GM23338 (cell line): ENCODE results near the gene CFAP97. TPM values are rescaled to one million over a fixed set of nuclear protein-coding genes. Genes with fewer than 3 reads are reported as not detected.
A peak's percentile ranks its signal among the peaks of the same experiment; 100 is the strongest.

Experiments
- ATAC-seq: fragments of 200-7000 bp; cut with Tn5 transposase; 3 replicates; pipeline ENCODE4 v1.9.1; 2020
- DNase-seq: peaks from one replicate; pipeline ENCODE4 v3.0.0-alpha.2; 2015; ENCODE audit warnings: low spot score
- H2AFZ ChIP-seq: fragments of 200-600 bp; sonication (generic); 2 replicates; pipeline ENCODE4 v1.8.0; 2016; ENCODE audit warnings: antibody characterized with exemption, mild to moderate bottlenecking, moderate library complexity
- H3F3A ChIP-seq: fragments of 200-600 bp; sonication (generic); replicated peaks from 2 replicates; pipeline ENCODE4 v1.8.0; 2017; ENCODE audit warnings: antibody characterized with exemption, mixed run types, low read depth
- H3K27ac ChIP-seq: fragments of 200-600 bp; sonication (generic); 2 replicates; pipeline ENCODE4 v1.6.1; 2016; ENCODE audit warnings: low read depth
- H3K27me3 ChIP-seq: fragments of 200-600 bp; sonication (generic); 2 replicates; pipeline ENCODE4 v1.8.0; 2016; ENCODE audit warnings: mild to moderate bottlenecking, mixed run types, moderate library complexity; ENCODE audit not compliant: insufficient read depth
- H3K36me3 ChIP-seq: fragments of 200-600 bp; sonication (generic); 2 replicates; pipeline ENCODE4 v1.8.0; 2016; ENCODE audit warnings: mild to moderate bottlenecking; ENCODE audit not compliant: insufficient read depth
- H3K4me1 ChIP-seq: fragments of 200-600 bp; sonication (generic); 2 replicates; pipeline ENCODE4 v1.8.0; 2016; ENCODE audit warnings: mild to moderate bottlenecking, moderate library complexity; ENCODE audit not compliant: insufficient read depth
- H3K4me2 ChIP-seq: fragments of 200-600 bp; sonication (generic); 2 replicates; pipeline ENCODE4 v1.7.1; 2017; ENCODE audit warnings: mixed run types
- H3K4me3 ChIP-seq: fragments of 200-600 bp; sonication (generic); 2 replicates; pipeline ENCODE4 v1.6.1; 2016; ENCODE audit warnings: mixed run types
- H3K79me2 ChIP-seq: fragments of 200-600 bp; sonication (generic); replicated peaks from 2 replicates; pipeline ENCODE4 v1.8.0; 2017; ENCODE audit warnings: mild to moderate bottlenecking; ENCODE audit not compliant: insufficient read depth
- H3K9me2 ChIP-seq: fragments of 200-600 bp; sonication (generic); 2 replicates; pipeline ENCODE4 v1.8.0; 2017; ENCODE audit not compliant: insufficient read depth
- H4K20me1 ChIP-seq: fragments of 200-600 bp; sonication (generic); replicated peaks from 2 replicates; pipeline ENCODE4 v1.8.0; 2017; ENCODE audit warnings: mild to moderate bottlenecking; ENCODE audit not compliant: insufficient read depth
- H3K27ac Mint-ChIP-seq: 2 replicates; pipeline ENCODE4 v1.8.0; 2020; ENCODE audit warnings: inconsistent platforms, mild to moderate bottlenecking, moderate library complexity, mixed read lengths
- H3K27me3 Mint-ChIP-seq: 3 replicates; pipeline ENCODE4 v1.8.0; 2022; ENCODE audit warnings: low read depth, mild to moderate bottlenecking, moderate library complexity, mixed read lengths, inconsistent platforms; ENCODE audit not compliant: insufficient read depth, poor library complexity
- H3K36me3 Mint-ChIP-seq: 3 replicates; pipeline ENCODE4 v1.8.0; 2021; ENCODE audit warnings: low read depth, mild to moderate bottlenecking, inconsistent platforms, moderate library complexity, mixed read lengths
- H3K4me1 Mint-ChIP-seq: 3 replicates; pipeline ENCODE4 v1.8.0; 2020; ENCODE audit warnings: mild to moderate bottlenecking, inconsistent platforms, mixed read lengths
- H3K4me3 Mint-ChIP-seq: 3 replicates; pipeline ENCODE4 v1.8.0; 2021; ENCODE audit warnings: moderate library complexity, mild to moderate bottlenecking, inconsistent platforms, mixed read lengths
- H3K9me3 Mint-ChIP-seq: 3 replicates; pipeline ENCODE4 v1.8.0; 2020; ENCODE audit warnings: moderate library complexity, mild to moderate bottlenecking, inconsistent platforms, mixed read lengths
- CREB1 ChIP-seq: fragments of 250-450 bp; sonication (Bioruptor Pico); IDR thresholded peaks from 2 replicates; pipeline ENCODE4 v1.5.0; 2020; ENCODE audit warnings: low read depth, mild to moderate bottlenecking, moderate library complexity
- EZH2 ChIP-seq: fragments of 200-600 bp; sonication (generic); IDR thresholded peaks from one replicate; pipeline ENCODE4 v1.8.0; 2017; ENCODE audit warnings: antibody characterized with exemption, mild to moderate bottlenecking, low read depth; ENCODE audit not compliant: unreplicated experiment
- EZH2phosphoT487 ChIP-seq: fragments of 200-600 bp; sonication (generic); IDR thresholded peaks from one replicate; pipeline ENCODE4 v1.8.1; 2018; ENCODE audit warnings: antibody characterized with exemption; ENCODE audit not compliant: unreplicated experiment
- JUNB ChIP-seq: IDR thresholded peaks from one replicate; pipeline ENCODE4 v1.6.1; 2016; ENCODE audit warnings: antibody characterized with exemption; ENCODE audit not compliant: unreplicated experiment
- NANOG ChIP-seq: IDR thresholded peaks from 2 replicates; pipeline ENCODE4 v1.6.1; 2016; ENCODE audit warnings: antibody characterized with exemption, borderline replicate concordance
- POLR2AphosphoS5 ChIP-seq: IDR thresholded peaks from 2 replicates; pipeline ENCODE4 v1.6.1; 2016; ENCODE audit warnings: antibody characterized with exemption, low read depth
- STAT1 ChIP-seq: IDR thresholded peaks from one replicate; pipeline ENCODE4 v1.6.1; 2016; ENCODE audit warnings: antibody characterized with exemption; ENCODE audit not compliant: unreplicated experiment
- ZNF331 ChIP-seq: fragments of 250-450 bp; sonication (Bioruptor Pico); IDR thresholded peaks from 2 replicates; pipeline ENCODE4 v1.5.0; 2020; ENCODE audit warnings: low read depth, mild to moderate bottlenecking, moderate library complexity
- long read RNA-seq: library from polyadenylated mRNA; unstranded; transcript quantifications from one replicate; pipeline ENCODE4 v2.0.0, GENCODE V29; 2020; ENCODE audit not compliant: unreplicated experiment
- polyA plus RNA-seq: library from polyadenylated mRNA; unstranded; fragments of >200 nt; fragmentation: Nextera tagmentation; extraction: Ambion mirVana; gene quantifications from 2 replicates; pipeline ENCODE4 v1.2.1, GENCODE V29; 2016
- total RNA-seq: library from RNA; depleted of rRNA; stranded (reverse); fragments of >200 nt; shearing (Covaris generic); gene quantifications from 2 replicates; pipeline ENCODE4 v1.2.3, GENCODE V29; 2014; rRNA removed
- TF ChIP-seq, protein P1 (sequence below): IDR thresholded peaks from 2 replicates; pipeline ENCODE4 v1.6.1; 2016; ENCODE audit warnings: antibody characterized with exemption
- TF ChIP-seq, protein P2 (sequence below), 2 experiments: fragments of 200-600 bp in 1 of 2; sonication (generic) in 1 of 2; conservative IDR thresholded peaks; 2 replicates each; pipeline versions ENCODE4 v1.5.1 to v1.6.1; 2016 to 2017; ENCODE audit warnings: antibody characterized with exemption in 2 of 2, low read depth in 2 of 2, mild to moderate bottlenecking in 2 of 2, moderate library complexity in 1 of 2
- TF ChIP-seq, protein P3 (sequence below): IDR thresholded peaks from one replicate; pipeline ENCODE4 v1.6.1; 2018; ENCODE audit warnings: antibody characterized with exemption; ENCODE audit not compliant: unreplicated experiment

The CFAP97 gene
- total RNA-seq (37.7 and 38.4 TPM in 2 replicates), polyA plus RNA-seq (59.2 and 73.3 TPM in 2 replicates)
- long read RNA-seq, full-length matches to known transcripts: 1 of 15 reads
- long read RNA-seq, partial matches to known transcripts: 13 of 15 reads
- long read RNA-seq, other reads (novel, unspliced or antisense): 1 of 15 reads

DNA sequence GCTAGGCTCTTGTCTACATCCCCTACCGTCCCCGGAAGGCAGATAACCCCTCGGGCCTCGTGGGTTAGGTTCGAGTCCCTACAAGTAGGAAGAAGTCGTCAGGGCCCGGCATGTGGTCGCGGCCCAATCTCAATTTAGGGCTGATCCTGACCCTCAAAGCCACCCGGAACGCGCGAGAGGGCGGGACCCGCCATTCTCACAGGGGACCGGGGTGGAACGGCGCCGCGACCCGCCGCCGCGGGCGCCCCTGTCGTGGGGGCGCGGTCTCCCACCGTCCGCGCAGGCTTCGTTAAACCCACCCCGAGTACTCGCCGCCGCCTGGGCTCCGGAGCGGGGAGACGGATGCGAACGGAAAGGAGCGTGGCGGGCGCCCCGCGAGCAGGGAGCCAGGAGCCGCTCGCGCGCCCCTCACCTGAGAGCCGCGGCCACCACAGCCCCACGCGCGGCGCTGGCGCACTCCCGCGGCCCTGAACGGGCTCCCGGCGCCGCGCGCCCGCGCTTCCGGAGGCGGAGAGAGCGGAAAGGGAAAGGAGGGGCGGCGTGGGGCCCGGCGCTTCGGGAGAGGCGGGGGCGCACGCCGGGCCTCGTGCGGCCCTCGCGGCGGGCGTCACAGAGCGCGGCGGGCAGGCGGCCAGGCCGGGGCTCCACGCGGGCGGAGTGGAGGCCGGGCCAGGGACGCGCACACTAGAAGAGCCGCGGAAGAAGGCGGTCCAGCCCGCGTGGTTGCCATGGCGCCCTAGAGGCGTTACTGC lies at the start of gene CFAP97:
CFAP97 (minus strand) TSS at position 515 of the 752 bp plus-strand sequence. CDS start 12,804 bp downstream, outside the sequence.
- Histone ChIP-seq H3K4me3 (peak within 1 kb of the TSS; percentile 74), H4K20me1 (no peaks in the 10 kb centered on the region), H2AFZ (peak within 1 kb of the TSS; percentile 72; the same call in 1 of the 2 replicates), H3K4me1 (peaks cover 21% of the 10 kb centered on the region; the same call in 1 of the 2 replicates), H3K27me3 (peaks cover 25% of the 10 kb centered on the region), H3K27ac (0 out of 2 replicates have a peak within 1 kb of the TSS, but pooled peaks have one; percentile 82), H3K79me2 (peaks cover 24% of the 10 kb centered on the region; the same call in 1 of the 2 replicates), H3K9me2 (no peaks in the 10 kb centered on the region), H3F3A (peaks cover 9% of the 10 kb centered on the region), H3K36me3 (no peaks in the 10 kb centered on the region), H3K4me2 (peak within 1 kb of the TSS; percentile 82)
- Mint-ChIP-seq H3K36me3 (no peaks in the 10 kb centered on the region; the same call in 1 of the 3 replicates), H3K27me3 (peaks cover 21% of the 10 kb centered on the region), H3K4me1 (peaks cover 32% of the 10 kb centered on the region), H3K27ac (peak within 1 kb of the TSS; percentile 90), H3K9me3 (no peaks in the 10 kb centered on the region), H3K4me3 (peak within 1 kb of the TSS; percentile 89)
- DNase-seq (peak; percentile 80), ATAC-seq (peak; percentile 72)
- TF ChIP-seq, protein P1, sequence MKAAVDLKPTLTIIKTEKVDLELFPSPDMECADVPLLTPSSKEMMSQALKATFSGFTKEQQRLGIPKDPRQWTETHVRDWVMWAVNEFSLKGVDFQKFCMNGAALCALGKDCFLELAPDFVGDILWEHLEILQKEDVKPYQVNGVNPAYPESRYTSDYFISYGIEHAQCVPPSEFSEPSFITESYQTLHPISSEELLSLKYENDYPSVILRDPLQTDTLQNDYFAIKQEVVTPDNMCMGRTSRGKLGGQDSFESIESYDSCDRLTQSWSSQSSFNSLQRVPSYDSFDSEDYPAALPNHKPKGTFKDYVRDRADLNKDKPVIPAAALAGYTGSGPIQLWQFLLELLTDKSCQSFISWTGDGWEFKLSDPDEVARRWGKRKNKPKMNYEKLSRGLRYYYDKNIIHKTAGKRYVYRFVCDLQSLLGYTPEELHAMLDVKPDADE: no peak
- TF ChIP-seq POLR2AphosphoS5 (peak; percentile 46; the same call in 1 of the 2 replicates), EZH2 (no peak), ZNF331 (CRISPR knock-in tag) (no peak)
- TF ChIP-seq, protein P2, sequence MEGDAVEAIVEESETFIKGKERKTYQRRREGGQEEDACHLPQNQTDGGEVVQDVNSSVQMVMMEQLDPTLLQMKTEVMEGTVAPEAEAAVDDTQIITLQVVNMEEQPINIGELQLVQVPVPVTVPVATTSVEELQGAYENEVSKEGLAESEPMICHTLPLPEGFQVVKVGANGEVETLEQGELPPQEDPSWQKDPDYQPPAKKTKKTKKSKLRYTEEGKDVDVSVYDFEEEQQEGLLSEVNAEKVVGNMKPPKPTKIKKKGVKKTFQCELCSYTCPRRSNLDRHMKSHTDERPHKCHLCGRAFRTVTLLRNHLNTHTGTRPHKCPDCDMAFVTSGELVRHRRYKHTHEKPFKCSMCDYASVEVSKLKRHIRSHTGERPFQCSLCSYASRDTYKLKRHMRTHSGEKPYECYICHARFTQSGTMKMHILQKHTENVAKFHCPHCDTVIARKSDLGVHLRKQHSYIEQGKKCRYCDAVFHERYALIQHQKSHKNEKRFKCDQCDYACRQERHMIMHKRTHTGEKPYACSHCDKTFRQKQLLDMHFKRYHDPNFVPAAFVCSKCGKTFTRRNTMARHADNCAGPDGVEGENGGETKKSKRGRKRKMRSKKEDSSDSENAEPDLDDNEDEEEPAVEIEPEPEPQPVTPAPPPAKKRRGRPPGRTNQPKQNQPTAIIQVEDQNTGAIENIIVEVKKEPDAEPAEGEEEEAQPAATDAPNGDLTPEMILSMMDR (conservative IDR thresholded peaks at IDR 0.05; ENCODE audit: low read depth in 2 of 2): no peak

DNA sequence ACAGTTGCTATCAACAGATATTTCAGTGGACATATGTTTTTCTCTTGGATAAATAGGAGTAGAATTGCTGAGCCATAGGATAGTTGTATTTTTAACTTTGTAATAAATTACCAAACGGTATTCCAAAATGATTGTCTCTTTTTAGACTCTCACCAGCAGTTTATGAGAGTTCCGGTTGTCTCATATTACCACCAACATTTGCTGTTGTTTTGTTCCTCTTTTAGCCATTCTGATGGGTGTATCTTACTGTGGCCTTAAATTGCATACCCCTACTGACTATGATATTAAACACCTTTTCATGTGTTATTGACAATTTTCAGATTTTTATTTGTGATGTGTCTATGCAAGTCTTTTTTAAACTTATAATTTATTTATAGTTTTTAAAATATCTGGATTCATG lies 45.3 kb upstream of the CFAP97 start:
- no peaks in the 10 kb centered on the region for H3K36me3 ChIP-seq
- Mint-ChIP-seq H3K9me3 (no peaks in the 10 kb centered on the region), H3K4me3 (no peak overlapping the region), H3K36me3 (peaks cover 3% of the 10 kb centered on the region; the same call in 1 of the 3 replicates), H3K27me3 (peaks cover 3% of the 10 kb centered on the region), H3K27ac (no peak overlapping the region), H3K4me1 (peaks cover 25% of the 10 kb centered on the region)
- no peaks in the 10 kb centered on the region for H3K9me2 ChIP-seq
- no peaks in the 10 kb centered on the region; the same call in none of the 2 replicates for H3K79me2 ChIP-seq
- no peak overlapping the region for H3K4me3 ChIP-seq
- H3F3A ChIP-seq: no peaks in the 10 kb centered on the region
- no peaks in the 10 kb centered on the region for H4K20me1 ChIP-seq
- no peak overlapping the region for H3K27ac ChIP-seq
- no peak overlapping the region for H3K4me2 ChIP-seq
- ATAC-seq: no peak
- H3K27me3 ChIP-seq: no peaks in the 10 kb centered on the region
- peaks cover 24% of the 10 kb centered on the region; the same call in 1 of the 2 replicates for H3K4me1 ChIP-seq
- DNase-seq: no peak
- H2AFZ ChIP-seq: no peak overlapping the region
- TF ChIP-seq CREB1 (CRISPR knock-in tag) (no peak), STAT1 (no peak), ZNF331 (CRISPR knock-in tag) (no peak), JUNB (no peak), EZH2 (no peak), POLR2AphosphoS5 (no peak), EZH2phosphoT487 (no peak), NANOG (no peak)
- TF ChIP-seq, protein P1: no peak
- TF ChIP-seq, protein P2 (conservative IDR thresholded peaks at IDR 0.05; ENCODE audit: low read depth in 2 of 2): no peak
- TF ChIP-seq, protein P3, sequence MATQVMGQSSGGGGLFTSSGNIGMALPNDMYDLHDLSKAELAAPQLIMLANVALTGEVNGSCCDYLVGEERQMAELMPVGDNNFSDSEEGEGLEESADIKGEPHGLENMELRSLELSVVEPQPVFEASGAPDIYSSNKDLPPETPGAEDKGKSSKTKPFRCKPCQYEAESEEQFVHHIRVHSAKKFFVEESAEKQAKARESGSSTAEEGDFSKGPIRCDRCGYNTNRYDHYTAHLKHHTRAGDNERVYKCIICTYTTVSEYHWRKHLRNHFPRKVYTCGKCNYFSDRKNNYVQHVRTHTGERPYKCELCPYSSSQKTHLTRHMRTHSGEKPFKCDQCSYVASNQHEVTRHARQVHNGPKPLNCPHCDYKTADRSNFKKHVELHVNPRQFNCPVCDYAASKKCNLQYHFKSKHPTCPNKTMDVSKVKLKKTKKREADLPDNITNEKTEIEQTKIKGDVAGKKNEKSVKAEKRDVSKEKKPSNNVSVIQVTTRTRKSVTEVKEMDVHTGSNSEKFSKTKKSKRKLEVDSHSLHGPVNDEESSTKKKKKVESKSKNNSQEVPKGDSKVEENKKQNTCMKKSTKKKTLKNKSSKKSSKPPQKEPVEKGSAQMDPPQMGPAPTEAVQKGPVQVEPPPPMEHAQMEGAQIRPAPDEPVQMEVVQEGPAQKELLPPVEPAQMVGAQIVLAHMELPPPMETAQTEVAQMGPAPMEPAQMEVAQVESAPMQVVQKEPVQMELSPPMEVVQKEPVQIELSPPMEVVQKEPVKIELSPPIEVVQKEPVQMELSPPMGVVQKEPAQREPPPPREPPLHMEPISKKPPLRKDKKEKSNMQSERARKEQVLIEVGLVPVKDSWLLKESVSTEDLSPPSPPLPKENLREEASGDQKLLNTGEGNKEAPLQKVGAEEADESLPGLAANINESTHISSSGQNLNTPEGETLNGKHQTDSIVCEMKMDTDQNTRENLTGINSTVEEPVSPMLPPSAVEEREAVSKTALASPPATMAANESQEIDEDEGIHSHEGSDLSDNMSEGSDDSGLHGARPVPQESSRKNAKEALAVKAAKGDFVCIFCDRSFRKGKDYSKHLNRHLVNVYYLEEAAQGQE: no peak
